Prostate gland (tissue), 2 donors: ENCODE results near the gene RMND5B.

ENCODE experiments used
- CTCF ChIP-seq, 4 experiments: fragments of 200-600 bp in 2 of 4; fragments of 450-650 bp in 2 of 4; sonication (generic) in 2 of 4; IDR thresholded peaks; 1 replicate in 3 of 4; 2 replicates in 1 of 4; pipeline ENCODE4 v1.5.1; 2016 to 2019; ENCODE audit warnings: antibody characterized with exemption in 4 of 4, mild to moderate bottlenecking in 2 of 4, moderate library complexity in 2 of 4
- POLR2A ChIP-seq: fragments of 450-650 bp; IDR thresholded peaks from one replicate; pipeline ENCODE4 v1.6.1; 2016; ENCODE audit warnings: antibody characterized with exemption, mild to moderate bottlenecking
- POLR2AphosphoS5 ChIP-seq: sonication (generic); formaldehyde crosslinking; IDR thresholded peaks from one replicate; pipeline ENCODE4 v1.6.1; 2017; ENCODE audit warnings: antibody characterized with exemption

GRCh38 chr5:178191661-178192060 is 60.8 kb downstream of the RMND5B start:
- no peak for TF ChIP-seq POLR2A
- TF ChIP-seq POLR2AphosphoS5, result no peak
- no peak for TF ChIP-seq CTCF (IDR thresholded peaks at IDR 0.05)
